MM.1S (cell line): Measurements from ENCODE around the gene EPYC.

Experiments
- DNase-seq: peaks from one replicate; pipeline ENCODE4 v3.0.0-alpha.2; 2015
- H2AFZ ChIP-seq: fragments of 300-600 bp; sonication (generic); 2 replicates; pipeline ENCODE4 v1.6.0; 2016; ENCODE audit warnings: antibody characterized with exemption, low read length
- H3F3A ChIP-seq: fragments of 300-600 bp; sonication (generic); 2 replicates; pipeline ENCODE4 v1.6.1; 2016; ENCODE audit warnings: mild to moderate bottlenecking, antibody characterized with exemption, low read length, moderate library complexity, mixed read lengths; ENCODE audit not compliant: insufficient read depth
- H3K27ac ChIP-seq: fragments of 300-600 bp; sonication (generic); 2 replicates; pipeline ENCODE4 v1.5.1; 2016; ENCODE audit warnings: mild to moderate bottlenecking, low read length
- H3K27me3 ChIP-seq: fragments of 300-600 bp; sonication (generic); replicated peaks from 2 replicates; pipeline ENCODE4 v1.6.0; 2016; ENCODE audit warnings: low read length; ENCODE audit not compliant: insufficient read depth
- H3K36me3 ChIP-seq: fragments of 300-600 bp; sonication (generic); replicated peaks from 2 replicates; pipeline ENCODE4 v1.6.1; 2016; ENCODE audit warnings: mild to moderate bottlenecking, low read length, mixed read lengths; ENCODE audit not compliant: insufficient read depth
- H3K4me1 ChIP-seq: fragments of 300-600 bp; sonication (generic); 2 replicates; pipeline ENCODE4 v1.6.1; 2016; ENCODE audit warnings: low read length, mixed read lengths
- H3K4me2 ChIP-seq: fragments of 300-600 bp; sonication (generic); 2 replicates; pipeline ENCODE4 v1.6.0; 2016; ENCODE audit warnings: low read depth, low read length
- H3K4me3 ChIP-seq: fragments of 300-600 bp; sonication (generic); 2 replicates; pipeline ENCODE4 v1.5.1; 2016; ENCODE audit warnings: low read length, mixed read lengths
- H3K79me2 ChIP-seq: fragments of 300-600 bp; sonication (generic); 2 replicates; pipeline ENCODE4 v1.6.1; 2016; ENCODE audit warnings: mixed run types, low read length, mixed read lengths
- H3K9ac ChIP-seq: fragments of 300-600 bp; sonication (generic); 2 replicates; pipeline ENCODE4 v1.6.1; 2016; ENCODE audit warnings: low read length, mixed read lengths
- H3K9me2 ChIP-seq: fragments of 300-600 bp; sonication (generic); replicated peaks from 2 replicates; pipeline ENCODE4 v1.6.1; 2016; ENCODE audit warnings: mild to moderate bottlenecking, low read length, mixed read lengths; ENCODE audit not compliant: insufficient read depth
- H3K9me3 ChIP-seq: fragments of 300-600 bp; sonication (generic); replicated peaks from 2 replicates; pipeline ENCODE4 v1.6.1; 2016; ENCODE audit warnings: mild to moderate bottlenecking, low read length, mixed read lengths; ENCODE audit not compliant: insufficient read depth
- H4K20me1 ChIP-seq: fragments of 300-600 bp; sonication (generic); 2 replicates; pipeline ENCODE4 v1.6.1; 2016; ENCODE audit warnings: mild to moderate bottlenecking, low read length, moderate library complexity, mixed read lengths; ENCODE audit not compliant: insufficient read depth
- CTCF ChIP-seq: fragments of 300-600 bp; sonication (generic); IDR thresholded peaks from 2 replicates; pipeline ENCODE4 v1.5.1; 2016; ENCODE audit warnings: antibody characterized with exemption, low read length, mixed read lengths
- EZH2 ChIP-seq: fragments of 300-600 bp; sonication (generic); optimal IDR thresholded peaks from 2 replicates; pipeline ENCODE3; 2017; ENCODE audit warnings: low read depth, mild to moderate bottlenecking, antibody characterized with exemption, low read length, mixed read lengths
- EZH2phosphoT487 ChIP-seq: fragments of 300-600 bp; sonication (generic); IDR thresholded peaks from 2 replicates; pipeline ENCODE4 v1.6.1; 2018; ENCODE audit warnings: antibody characterized with exemption, low read length

EPYC gene

GRCh38 chr12:90999527-90999926, 5.2 kb downstream of the EPYC start:
- no peak for TF ChIP-seq CTCF
- no peak for TF ChIP-seq EZH2
- TF ChIP-seq EZH2phosphoT487, result no peak
- H3K79me2 ChIP-seq, result no peaks in the 10 kb centered on the region
- H3K9ac ChIP-seq, result no peak overlapping the region
- H3K27me3 ChIP-seq, result peaks cover 24% of the 10 kb centered on the region
- H3F3A ChIP-seq, result no peaks in the 10 kb centered on the region
- H3K9me2 ChIP-seq, result no peaks in the 10 kb centered on the region
- H3K4me2 ChIP-seq, result no peak overlapping the region
- no peak overlapping the region for H2AFZ ChIP-seq
- no peak overlapping the region for H3K27ac ChIP-seq
- no peaks in the 10 kb centered on the region for H3K4me1 ChIP-seq
- no peaks in the 10 kb centered on the region for H4K20me1 ChIP-seq
- H3K36me3 ChIP-seq, result no peaks in the 10 kb centered on the region
- H3K4me3 ChIP-seq, result no peak overlapping the region
- H3K9me3 ChIP-seq, result no peaks in the 10 kb centered on the region
- DNase-seq, result no peak

GRCh38 chr12:90995010-90995409, 9.8 kb downstream of the EPYC start:
- no peaks in the 10 kb centered on the region for H3K9me3 ChIP-seq
- no peaks in the 10 kb centered on the region for H3K79me2 ChIP-seq
- no peak overlapping the region for H3K4me3 ChIP-seq
- no peak overlapping the region for H3K9ac ChIP-seq
- H3K27me3 ChIP-seq, result 0 out of 2 replicates have a peak, but pooled peaks cover 3% of the 10 kb centered on the region
- H3F3A ChIP-seq, result no peaks in the 10 kb centered on the region
- no peak for TF ChIP-seq CTCF
- no peak for TF ChIP-seq EZH2
- TF ChIP-seq EZH2phosphoT487, result no peak
- H4K20me1 ChIP-seq, result no peaks in the 10 kb centered on the region
- no peaks in the 10 kb centered on the region for H3K4me1 ChIP-seq
- H2AFZ ChIP-seq, result no peak overlapping the region
- H3K9me2 ChIP-seq, result no peaks in the 10 kb centered on the region
- DNase-seq, result no peak
- H3K36me3 ChIP-seq, result no peaks in the 10 kb centered on the region
- H3K27ac ChIP-seq, result no peak overlapping the region
- H3K4me2 ChIP-seq, result no peak overlapping the region

- no peak overlapping the region for H3K4me3 ChIP-seq
- DNase-seq, result no peak
- no peaks in the 10 kb centered on the region for H3K9me3 ChIP-seq
- TF ChIP-seq EZH2phosphoT487 (no peak), EZH2 (no peak), CTCF (no peak)
- no peak overlapping the region for H3K4me2 ChIP-seq
- H3K27me3 ChIP-seq, result no peaks in the 10 kb centered on the region
- H3K36me3 ChIP-seq, result no peaks in the 10 kb centered on the region
- no peak overlapping the region for H2AFZ ChIP-seq
- no peak overlapping the region for H3K9ac ChIP-seq
- H3K4me1 ChIP-seq, result no peaks in the 10 kb centered on the region
- H3F3A ChIP-seq, result no peaks in the 10 kb centered on the region
- H3K27ac ChIP-seq, result no peak overlapping the region
- no peaks in the 10 kb centered on the region for H3K79me2 ChIP-seq
- H3K9me2 ChIP-seq, result no peaks in the 10 kb centered on the region
- H4K20me1 ChIP-seq, result no peaks in the 10 kb centered on the region
Measured at GRCh38 chr12:90991952-90992465, 12.8 kb downstream of the EPYC start.
